H9 (cell line): ENCODE measurements around the gene MSMB. TPM values are rescaled to one million over a fixed set of nuclear protein-coding genes. Genes with fewer than 3 reads are reported as not detected.

Experiments used
- DNase-seq: peaks from one replicate; pipeline ENCODE4 v3.0.0-alpha.2; 2017
- H2AFZ ChIP-seq: one replicate; pipeline ENCODE4 v1.6.1; 2013; ENCODE audit warnings: mild to moderate bottlenecking, low read length, control low read depth, moderate library complexity
- H2AK5ac ChIP-seq: 2 replicates; pipeline ENCODE4 v1.6.1; 2013; ENCODE audit warnings: low read length, control low read depth, mixed read lengths; ENCODE audit not compliant: insufficient read length
- H2BK120ac ChIP-seq: one replicate; pipeline ENCODE4 v1.6.1; 2013; ENCODE audit warnings: low read depth, mild to moderate bottlenecking, low read length, control low read depth, inconsistent platforms; ENCODE audit not compliant: poor library complexity, severe bottlenecking
- H2BK12ac ChIP-seq: 2 replicates; pipeline ENCODE4 v1.6.1; 2013; ENCODE audit warnings: low read length, control low read depth, mixed read lengths, low read depth; ENCODE audit not compliant: insufficient read length
- H2BK15ac ChIP-seq: 2 replicates; pipeline ENCODE4 v1.6.1; 2013; ENCODE audit warnings: low read depth, low read length, control low read depth
- H2BK20ac ChIP-seq: one replicate; pipeline ENCODE4 v1.6.1; 2013; ENCODE audit warnings: low read depth, mild to moderate bottlenecking, low read length, control low read depth, inconsistent platforms; ENCODE audit not compliant: poor library complexity, severe bottlenecking
- H2BK5ac ChIP-seq: 2 replicates; pipeline ENCODE4 v1.6.1; 2013; ENCODE audit warnings: low read length, control low read depth, mixed read lengths; ENCODE audit not compliant: insufficient read length
- H3K14ac ChIP-seq: 2 replicates; pipeline ENCODE4 v1.6.1; 2013; ENCODE audit warnings: low read length, control low read depth; ENCODE audit not compliant: insufficient read depth
- H3K18ac ChIP-seq: 2 replicates; pipeline ENCODE4 v1.6.1; 2013; ENCODE audit warnings: low read depth, mild to moderate bottlenecking, mixed read lengths, low read length, control low read depth; ENCODE audit not compliant: insufficient read length
- H3K23ac ChIP-seq: 2 replicates; pipeline ENCODE4 v1.6.1; 2013; ENCODE audit warnings: low read length, control low read depth, mixed read lengths, low read depth; ENCODE audit not compliant: insufficient read length
- H3K23me2 ChIP-seq: 2 replicates; pipeline ENCODE4 v1.6.1; 2013; ENCODE audit warnings: low read depth, mild to moderate bottlenecking, mixed read lengths, low read length, control low read depth; ENCODE audit not compliant: insufficient read length, poor library complexity, severe bottlenecking
- H3K27ac ChIP-seq: 2 replicates; pipeline ENCODE4 v1.5.1; 2013; ENCODE audit warnings: low read length, control low read depth, mixed read lengths, low read depth; ENCODE audit not compliant: insufficient read length
- H3K27me3 ChIP-seq: 2 replicates; pipeline ENCODE4 v1.6.1; 2013; ENCODE audit warnings: low read length, control low read depth, inconsistent platforms; ENCODE audit not compliant: insufficient read depth
- H3K4ac ChIP-seq: 2 replicates; pipeline ENCODE4 v1.6.1; 2013; ENCODE audit warnings: low read depth, mild to moderate bottlenecking, control low read depth, inconsistent platforms, low read length, moderate library complexity
- H3K4me1 ChIP-seq: 2 replicates; pipeline ENCODE4 v1.6.1; 2013; ENCODE audit warnings: low read length, control low read depth, inconsistent platforms; ENCODE audit not compliant: insufficient read depth
- H3K4me2 ChIP-seq: 2 replicates; pipeline ENCODE4 v1.6.1; 2013; ENCODE audit warnings: low read length, control low read depth, mixed read lengths; ENCODE audit not compliant: insufficient read length, insufficient read depth
- H3K56ac ChIP-seq: 2 replicates; pipeline ENCODE4 v1.6.1; 2013; ENCODE audit warnings: low read depth, mild to moderate bottlenecking, mixed read lengths, low read length, control low read depth; ENCODE audit not compliant: insufficient read length
- H3K79me1 ChIP-seq: 2 replicates; pipeline ENCODE4 v1.6.1; 2013; ENCODE audit warnings: low read depth, mild to moderate bottlenecking, moderate library complexity, low read length, control low read depth, inconsistent platforms; ENCODE audit not compliant: insufficient read depth, poor library complexity, severe bottlenecking
- H3K79me2 ChIP-seq: 2 replicates; pipeline ENCODE4 v1.6.1; 2013; ENCODE audit warnings: low read length, control low read depth, inconsistent platforms; ENCODE audit not compliant: insufficient read depth
- H3K9ac ChIP-seq: 2 replicates; pipeline ENCODE4 v1.6.1; 2013; ENCODE audit warnings: low read length, control low read depth, mixed read lengths; ENCODE audit not compliant: insufficient read length; ENCODE audit errors: extremely low read depth
- H3K9me3 ChIP-seq: one replicate; pipeline ENCODE4 v1.6.1; 2013; ENCODE audit warnings: low read depth, low read length, inconsistent platforms; ENCODE audit not compliant: control insufficient read depth
- H3T11ph ChIP-seq: one replicate; pipeline ENCODE4 v1.6.1; 2013; ENCODE audit warnings: mild to moderate bottlenecking, low read length, control low read depth, inconsistent platforms
- H4K20me1 ChIP-seq: one replicate; pipeline ENCODE4 v1.6.1; 2013; ENCODE audit not compliant: control insufficient read depth, insufficient read length, insufficient read depth
- H4K5ac ChIP-seq: 2 replicates; pipeline ENCODE4 v1.6.1; 2013; ENCODE audit warnings: low read depth, mild to moderate bottlenecking, mixed read lengths, low read length, control low read depth; ENCODE audit not compliant: insufficient read length
- H4K8ac ChIP-seq: replicated peaks from 2 replicates; pipeline ENCODE4 v1.6.1; 2013; ENCODE audit warnings: low read length, control low read depth, mixed read lengths, low read depth; ENCODE audit not compliant: insufficient read length
- H4K91ac ChIP-seq: 2 replicates; pipeline ENCODE4 v1.6.1; 2013; ENCODE audit warnings: low read depth, mild to moderate bottlenecking, moderate library complexity, mixed read lengths, low read length, control low read depth; ENCODE audit not compliant: insufficient read length
- H3K27ac Mint-ChIP-seq, 3 experiments: 2 replicates in 2 of 3; 3 replicates in 1 of 3; pipeline ENCODE4 v1.8.0; 2020 to 2021; ENCODE audit warnings: mixed read lengths in 3 of 3, mild to moderate bottlenecking in 1 of 3, moderate library complexity in 1 of 3
- H3K27me3 Mint-ChIP-seq: 2 replicates; pipeline ENCODE4 v1.8.0; 2021; ENCODE audit warnings: low read depth, mild to moderate bottlenecking, moderate library complexity, mixed read lengths
- H3K36me3 Mint-ChIP-seq, 3 experiments: 2 replicates in 2 of 3; 3 replicates in 1 of 3; pipeline ENCODE4 v1.8.0; 2020 to 2021; ENCODE audit warnings: low read depth in 3 of 3, mixed read lengths in 3 of 3; ENCODE audit not compliant: insufficient read depth in 1 of 3
- H3K4me1 Mint-ChIP-seq, 2 experiments: 2 replicates each; pipeline ENCODE4 v1.8.0; 2020; ENCODE audit warnings: mixed read lengths in 2 of 2
- H3K4me3 Mint-ChIP-seq, 2 experiments: 2 replicates in 1 of 2; 3 replicates in 1 of 2; pipeline ENCODE4 v1.8.0; 2020 to 2021; ENCODE audit warnings: mild to moderate bottlenecking in 2 of 2, mixed read lengths in 2 of 2, moderate library complexity in 1 of 2
- H3K9me3 Mint-ChIP-seq, 2 experiments: 2 replicates in 1 of 2; 3 replicates in 1 of 2; pipeline ENCODE4 v1.8.0; 2020; ENCODE audit warnings: mild to moderate bottlenecking in 2 of 2, mixed read lengths in 2 of 2, moderate library complexity in 1 of 2
- CTCF ChIP-seq: fragments of 200-600 bp; sonication (generic); conservative IDR thresholded peaks from 3 replicates; pipeline ENCODE4 v1.8.0; 2021; ENCODE audit warnings: antibody characterized with exemption, mild to moderate bottlenecking
- WGBS: extraction: QIAGEN DNeasy Blood & Tissue Kit; methylation state at CpG from one replicate; pipeline ENCODE4 v1.1.7; 2013; ENCODE audit warnings: missing lambda C conversion rate, low lambda C conversion rate, mixed read lengths; ENCODE audit not compliant: insufficient read length; ENCODE audit errors: extremely low coverage; 5-methylcytosine and 5-hydroxymethylcytosine counted together
- total RNA-seq: library from RNA; stranded (reverse); gene quantifications from 2 replicates; pipeline ENCODE4 v1.2.1, GENCODE V29; 2021

MSMB gene
- total RNA-seq, 1 experiment from 2014 or later, result not detected

GRCh38 chr10:46070749-46071148, 24.7 kb upstream of the MSMB start:
- H3T11ph ChIP-seq, result no peak overlapping the region
- no peaks in the 10 kb centered on the region for H3K27me3 ChIP-seq
- H3K56ac ChIP-seq, result no peak overlapping the region
- no peak overlapping the region for H3K4me2 ChIP-seq
- H2AK5ac ChIP-seq, result no peak overlapping the region
- peaks cover 0 to 8% (median 0%) of the 10 kb centered on the region in 3 experiments; a peak in 4 of 7 replicates for H3K36me3 Mint-ChIP-seq
- peaks cover 2 to 12% of the 10 kb centered on the region in 2 experiments; a peak in 3 of 5 replicates for H3K9me3 Mint-ChIP-seq
- no peak overlapping the region for H2BK20ac ChIP-seq
- no peak overlapping the region for H2BK15ac ChIP-seq
- no peak overlapping the region for H4K5ac ChIP-seq
- no peak overlapping the region for H2BK120ac ChIP-seq
- H3K9me3 ChIP-seq, result no peaks in the 10 kb centered on the region
- H3K4ac ChIP-seq, result no peak overlapping the region
- no peak overlapping the region for H4K8ac ChIP-seq
- no peak overlapping the region for H3K9ac ChIP-seq
- TF ChIP-seq CTCF, result no peak
- H2AFZ ChIP-seq, result no peak overlapping the region
- H2BK5ac ChIP-seq, result no peak overlapping the region
- no peak for DNase-seq
- H3K27ac ChIP-seq, result no peak overlapping the region
- no CpG with 5 or more reads among the region's 6 CpGs for WGBS
- no peak overlapping the region for H2BK12ac ChIP-seq
- no peaks in the 10 kb centered on the region for H4K20me1 ChIP-seq
- no peaks in the 10 kb centered on the region for H3K4me1 ChIP-seq
- no peak overlapping the region for H3K23ac ChIP-seq
- no peaks in the 10 kb centered on the region for H3K79me1 ChIP-seq
- H3K4me1 Mint-ChIP-seq, result peaks cover 18 to 32% of the 10 kb centered on the region in 2 experiments
- no peaks in the 10 kb centered on the region for H3K79me2 ChIP-seq
- H3K23me2 ChIP-seq, result no peaks in the 10 kb centered on the region
- H3K4me3 Mint-ChIP-seq, result no peak overlapping the region
- H3K14ac ChIP-seq, result no peak overlapping the region
- H3K18ac ChIP-seq, result no peak overlapping the region
- H3K27ac Mint-ChIP-seq, result no peak overlapping the region
- H3K27me3 Mint-ChIP-seq, result peaks cover 24% of the 10 kb centered on the region
- no peak overlapping the region for H4K91ac ChIP-seq
